ENCODE measurements around the gene CCDC148.

CCDC148 gene

GRCh38 chr2:158276619-158277471, 179.7 kb downstream of the CCDC148 start:
- no peaks in the 10 kb centered on the region for H3K9me3 ChIP-seq (ENCODE audit: control insufficient read depth, low read length)
- peaks cover 3% of the 10 kb centered on the region for H3K27me3 ChIP-seq (replicated peaks; ENCODE audit: control insufficient read depth, insufficient read depth, low read length)
- H3K4me1 ChIP-seq (ENCODE audit: control insufficient read depth, insufficient read depth, low read length), result no peaks in the 10 kb centered on the region
- no peak overlapping the region for H3K9ac ChIP-seq (ENCODE audit: low read length)
- H3K36me3 ChIP-seq (ENCODE audit: control insufficient read depth, insufficient read depth, low read length, severe bottlenecking), result no peaks in the 10 kb centered on the region
- DNase-seq (ENCODE audit: low read depth), result no peak
- H3K4me3 ChIP-seq (ENCODE audit: low read length), result no peak overlapping the region

GRCh38 chr2:158273791-158274190, 182.8 kb downstream of the CCDC148 start:
- Histone ChIP-seq H3K4me3 (ENCODE audit: low read length) (no peak overlapping the region), H3K9ac (ENCODE audit: low read length) (no peak overlapping the region), H3K4me1 (ENCODE audit: control insufficient read depth, insufficient read depth, low read length) (no peaks in the 10 kb centered on the region), H3K9me3 (ENCODE audit: control insufficient read depth, low read length) (no peaks in the 10 kb centered on the region), H3K36me3 (ENCODE audit: control insufficient read depth, insufficient read depth, low read length, severe bottlenecking) (no peaks in the 10 kb centered on the region), H3K27me3 (replicated peaks; ENCODE audit: control insufficient read depth, insufficient read depth, low read length) (peaks cover 8% of the 10 kb centered on the region)
- DNase-seq (ENCODE audit: low read depth), result no peak

GRCh38 chr2:158270536-158270935, 186.0 kb downstream of the CCDC148 start:
- H3K9me3 ChIP-seq (ENCODE audit: control insufficient read depth, low read length), result no peaks in the 10 kb centered on the region
- no peaks in the 10 kb centered on the region for H3K36me3 ChIP-seq (ENCODE audit: control insufficient read depth, insufficient read depth, low read length, severe bottlenecking)
- peaks cover 8% of the 10 kb centered on the region for H3K27me3 ChIP-seq (replicated peaks; ENCODE audit: control insufficient read depth, insufficient read depth, low read length)
- H3K4me3 ChIP-seq (ENCODE audit: low read length), result no peak overlapping the region
- H3K9ac ChIP-seq (ENCODE audit: low read length), result no peak overlapping the region
- no peaks in the 10 kb centered on the region for H3K4me1 ChIP-seq (ENCODE audit: control insufficient read depth, insufficient read depth, low read length)
- DNase-seq (ENCODE audit: low read depth), result no peak

GRCh38 chr2:158269143-158269542, 187.4 kb downstream of the CCDC148 start:
- Histone ChIP-seq H3K27me3 (replicated peaks; ENCODE audit: control insufficient read depth, insufficient read depth, low read length) (peaks cover 8% of the 10 kb centered on the region), H3K4me1 (ENCODE audit: control insufficient read depth, insufficient read depth, low read length) (no peaks in the 10 kb centered on the region), H3K36me3 (ENCODE audit: control insufficient read depth, insufficient read depth, low read length, severe bottlenecking) (no peaks in the 10 kb centered on the region), H3K4me3 (ENCODE audit: low read length) (no peak overlapping the region), H3K9me3 (ENCODE audit: control insufficient read depth, low read length) (no peaks in the 10 kb centered on the region), H3K9ac (ENCODE audit: low read length) (no peak overlapping the region)
- DNase-seq (ENCODE audit: low read depth), result no peak

- H3K9ac ChIP-seq (ENCODE audit: low read length), result no peak overlapping the region
- H3K27me3 ChIP-seq (replicated peaks; ENCODE audit: control insufficient read depth, insufficient read depth, low read length), result peaks cover 5% of the 10 kb centered on the region
- DNase-seq (ENCODE audit: low read depth), result no peak
- no peaks in the 10 kb centered on the region for H3K36me3 ChIP-seq (ENCODE audit: control insufficient read depth, insufficient read depth, low read length, severe bottlenecking)
- H3K9me3 ChIP-seq (ENCODE audit: control insufficient read depth, low read length), result no peaks in the 10 kb centered on the region
- no peaks in the 10 kb centered on the region for H3K4me1 ChIP-seq (ENCODE audit: control insufficient read depth, insufficient read depth, low read length)
- H3K4me3 ChIP-seq (ENCODE audit: low read length), result no peak overlapping the region
These were observed 190.4 kb downstream of the CCDC148 start for GRCh38 chr2:158266111-158266510.

GRCh38 chr2:158255257-158255656, 201.3 kb downstream of the CCDC148 start:
- no peak for DNase-seq (ENCODE audit: low read depth)
- Histone ChIP-seq H3K4me1 (ENCODE audit: control insufficient read depth, insufficient read depth, low read length) (no peaks in the 10 kb centered on the region), H3K9me3 (ENCODE audit: control insufficient read depth, low read length) (no peaks in the 10 kb centered on the region), H3K4me3 (ENCODE audit: low read length) (no peak overlapping the region), H3K36me3 (ENCODE audit: control insufficient read depth, insufficient read depth, low read length, severe bottlenecking) (no peaks in the 10 kb centered on the region), H3K9ac (ENCODE audit: low read length) (no peak overlapping the region), H3K27me3 (replicated peaks; ENCODE audit: control insufficient read depth, insufficient read depth, low read length) (no peaks in the 10 kb centered on the region)

GRCh38 chr2:158253170-158253569, 203.4 kb downstream of the CCDC148 start:
- Histone ChIP-seq H3K9ac (ENCODE audit: low read length) (no peak overlapping the region), H3K9me3 (ENCODE audit: control insufficient read depth, low read length) (no peaks in the 10 kb centered on the region), H3K27me3 (replicated peaks; ENCODE audit: control insufficient read depth, insufficient read depth, low read length) (no peaks in the 10 kb centered on the region), H3K4me1 (ENCODE audit: control insufficient read depth, insufficient read depth, low read length) (no peaks in the 10 kb centered on the region), H3K4me3 (ENCODE audit: low read length) (no peak overlapping the region), H3K36me3 (ENCODE audit: control insufficient read depth, insufficient read depth, low read length, severe bottlenecking) (no peaks in the 10 kb centered on the region)
- no peak for DNase-seq (ENCODE audit: low read depth)

- Histone ChIP-seq H3K9me3 (ENCODE audit: control insufficient read depth, low read length) (no peaks in the 10 kb centered on the region), H3K4me3 (ENCODE audit: low read length) (no peak overlapping the region), H3K9ac (ENCODE audit: low read length) (no peak overlapping the region), H3K27me3 (replicated peaks; ENCODE audit: control insufficient read depth, insufficient read depth, low read length) (no peaks in the 10 kb centered on the region), H3K36me3 (ENCODE audit: control insufficient read depth, insufficient read depth, low read length, severe bottlenecking) (no peaks in the 10 kb centered on the region), H3K4me1 (ENCODE audit: control insufficient read depth, insufficient read depth, low read length) (no peaks in the 10 kb centered on the region)
- DNase-seq (ENCODE audit: low read depth), result no peak
These were observed 205.2 kb downstream of the CCDC148 start for GRCh38 chr2:158251356-158251755.

GRCh38 chr2:158243392-158243791, 213.2 kb downstream of the CCDC148 start:
- no peaks in the 10 kb centered on the region for H3K27me3 ChIP-seq (replicated peaks; ENCODE audit: control insufficient read depth, insufficient read depth, low read length)
- H3K4me3 ChIP-seq (ENCODE audit: low read length), result no peak overlapping the region
- H3K9ac ChIP-seq (ENCODE audit: low read length), result no peak overlapping the region
- H3K4me1 ChIP-seq (ENCODE audit: control insufficient read depth, insufficient read depth, low read length), result no peaks in the 10 kb centered on the region
- no peak for DNase-seq (ENCODE audit: low read depth)
- H3K36me3 ChIP-seq (ENCODE audit: control insufficient read depth, insufficient read depth, low read length, severe bottlenecking), result no peaks in the 10 kb centered on the region
- no peaks in the 10 kb centered on the region for H3K9me3 ChIP-seq (ENCODE audit: control insufficient read depth, low read length)

- no peaks in the 10 kb centered on the region for H3K36me3 ChIP-seq (ENCODE audit: control insufficient read depth, insufficient read depth, low read length, severe bottlenecking)
- H3K4me1 ChIP-seq (ENCODE audit: control insufficient read depth, insufficient read depth, low read length), result no peaks in the 10 kb centered on the region
- H3K4me3 ChIP-seq (ENCODE audit: low read length), result no peak overlapping the region
- H3K27me3 ChIP-seq (replicated peaks; ENCODE audit: control insufficient read depth, insufficient read depth, low read length), result peaks cover 6% of the 10 kb centered on the region
- H3K9ac ChIP-seq (ENCODE audit: low read length), result no peak overlapping the region
- H3K9me3 ChIP-seq (ENCODE audit: control insufficient read depth, low read length), result no peaks in the 10 kb centered on the region
- DNase-seq (ENCODE audit: low read depth), result no peak
These were observed 214.3 kb downstream of the CCDC148 start for GRCh38 chr2:158242280-158242679.

GRCh38 chr2:158240975-158241374, 215.6 kb downstream of the CCDC148 start:
- DNase-seq (ENCODE audit: low read depth), result no peak
- Histone ChIP-seq H3K9me3 (ENCODE audit: control insufficient read depth, low read length) (no peaks in the 10 kb centered on the region), H3K4me1 (ENCODE audit: control insufficient read depth, insufficient read depth, low read length) (no peaks in the 10 kb centered on the region), H3K9ac (ENCODE audit: low read length) (no peak overlapping the region), H3K36me3 (ENCODE audit: control insufficient read depth, insufficient read depth, low read length, severe bottlenecking) (no peaks in the 10 kb centered on the region), H3K27me3 (replicated peaks; ENCODE audit: control insufficient read depth, insufficient read depth, low read length) (peaks cover 6% of the 10 kb centered on the region), H3K4me3 (ENCODE audit: low read length) (no peak overlapping the region)

GRCh38 chr2:158239271-158239670, 217.3 kb downstream of the CCDC148 start:
- H3K4me1 ChIP-seq (ENCODE audit: control insufficient read depth, insufficient read depth, low read length), result no peaks in the 10 kb centered on the region
- H3K9ac ChIP-seq (ENCODE audit: low read length), result no peak overlapping the region
- no peaks in the 10 kb centered on the region for H3K9me3 ChIP-seq (ENCODE audit: control insufficient read depth, low read length)
- peaks cover 6% of the 10 kb centered on the region for H3K27me3 ChIP-seq (replicated peaks; ENCODE audit: control insufficient read depth, insufficient read depth, low read length)
- no peak for DNase-seq (ENCODE audit: low read depth)
- H3K4me3 ChIP-seq (ENCODE audit: low read length), result no peak overlapping the region
- H3K36me3 ChIP-seq (ENCODE audit: control insufficient read depth, insufficient read depth, low read length, severe bottlenecking), result no peaks in the 10 kb centered on the region

All from adipocyte (in vitro differentiated cells).